ENCODE data around the gene NEUROG1. TPM values are rescaled to one million over a fixed set of nuclear protein-coding genes. Genes with fewer than 3 reads are reported as not detected.

The NEUROG1 gene
- total RNA-seq, 3 donors from 2014 or later (not counting 1 experiment from before 2014, with no cell fraction given) = not detected

DNA sequence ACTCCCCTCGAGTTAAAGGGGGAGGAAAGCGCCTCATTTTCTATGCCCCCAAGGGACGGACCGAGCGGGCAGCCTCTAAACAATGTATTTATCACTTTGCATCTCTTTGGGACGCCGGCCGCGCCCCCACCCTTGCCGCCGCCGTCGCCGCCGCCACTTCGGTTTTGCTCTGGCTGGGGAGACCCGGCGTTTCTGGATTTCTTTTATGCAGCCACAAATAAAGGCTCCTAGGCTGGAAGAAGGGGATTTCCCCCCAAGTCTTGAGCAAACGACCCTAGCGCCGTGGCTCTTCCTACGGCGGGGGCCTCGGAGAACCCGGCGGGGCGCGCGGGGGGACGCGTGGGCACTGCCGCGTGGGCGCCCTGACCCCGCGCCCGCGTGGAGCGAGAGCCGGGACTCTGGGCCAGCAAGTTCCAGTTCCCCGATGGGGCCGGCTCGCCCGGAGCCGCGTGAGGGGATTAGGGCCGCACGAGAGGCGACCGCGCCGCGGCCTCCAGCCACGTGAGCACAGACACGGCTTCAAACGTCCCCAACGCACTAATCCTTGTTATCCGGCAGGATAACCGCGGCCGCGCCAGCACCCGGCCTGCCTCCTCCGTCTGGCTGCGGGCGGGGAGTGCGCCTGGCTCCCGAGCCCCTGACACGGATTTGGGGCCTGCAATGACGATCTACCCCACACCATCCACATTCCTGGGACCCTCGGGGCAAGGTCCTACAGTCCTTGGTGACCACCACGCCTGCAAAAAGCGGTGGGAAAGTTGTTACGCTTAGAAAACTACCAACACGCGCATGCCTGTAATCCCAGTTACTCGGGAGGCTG lies 7.9 kb upstream of the NEUROG1 start:
- no peaks in the 10 kb centered on the region for H3K36me3 Mint-ChIP-seq
- peaks cover 49 to 54% of the 10 kb centered on the region in 2 donors for H3K27me3 Mint-ChIP-seq (ENCODE audit: low read depth in 2 of 2)
- DNase-seq (no peak), ATAC-seq (peak in 2 of 3 donors; percentile 44 to 50)
- Histone ChIP-seq H3K36me3 (ENCODE audit: control insufficient read depth, insufficient read depth, low read length) (no peaks in the 10 kb centered on the region), H3K27ac (ENCODE audit: low read length) (no peak overlapping the region), H3K4me3 (ENCODE audit: low read length) (peak overlapping the region; percentile 36), H3K27me3 (ENCODE audit: control insufficient read depth, insufficient read depth, low read length) (peaks cover 24% of the 10 kb centered on the region), H3K4me1 (ENCODE audit: control insufficient read depth, insufficient read depth, low read length) (peaks cover 13% of the 10 kb centered on the region), H3K9me3 (ENCODE audit: control insufficient read depth, insufficient read depth, low read length) (no peaks in the 10 kb centered on the region)
- peak overlapping the region; percentile 97 for H3K4me3 Mint-ChIP-seq
- peak overlapping the region; percentile 16 to 85 for H3K27ac Mint-ChIP-seq
- H3K4me1 Mint-ChIP-seq = peaks cover 21% of the 10 kb centered on the region in 2 donors
- H3K9me3 Mint-ChIP-seq = no peaks in the 10 kb centered on the region
- 2% methylated on average over 76 of the region's 77 CpGs for WGBS (ENCODE audit: insufficient coverage)
- intact Hi-C loops (cut with micrococcal nuclease) = no loop called here
- TF ChIP-seq, protein P1, sequence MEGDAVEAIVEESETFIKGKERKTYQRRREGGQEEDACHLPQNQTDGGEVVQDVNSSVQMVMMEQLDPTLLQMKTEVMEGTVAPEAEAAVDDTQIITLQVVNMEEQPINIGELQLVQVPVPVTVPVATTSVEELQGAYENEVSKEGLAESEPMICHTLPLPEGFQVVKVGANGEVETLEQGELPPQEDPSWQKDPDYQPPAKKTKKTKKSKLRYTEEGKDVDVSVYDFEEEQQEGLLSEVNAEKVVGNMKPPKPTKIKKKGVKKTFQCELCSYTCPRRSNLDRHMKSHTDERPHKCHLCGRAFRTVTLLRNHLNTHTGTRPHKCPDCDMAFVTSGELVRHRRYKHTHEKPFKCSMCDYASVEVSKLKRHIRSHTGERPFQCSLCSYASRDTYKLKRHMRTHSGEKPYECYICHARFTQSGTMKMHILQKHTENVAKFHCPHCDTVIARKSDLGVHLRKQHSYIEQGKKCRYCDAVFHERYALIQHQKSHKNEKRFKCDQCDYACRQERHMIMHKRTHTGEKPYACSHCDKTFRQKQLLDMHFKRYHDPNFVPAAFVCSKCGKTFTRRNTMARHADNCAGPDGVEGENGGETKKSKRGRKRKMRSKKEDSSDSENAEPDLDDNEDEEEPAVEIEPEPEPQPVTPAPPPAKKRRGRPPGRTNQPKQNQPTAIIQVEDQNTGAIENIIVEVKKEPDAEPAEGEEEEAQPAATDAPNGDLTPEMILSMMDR (IDR thresholded peaks at IDR 0.05) = no peak

DNA sequence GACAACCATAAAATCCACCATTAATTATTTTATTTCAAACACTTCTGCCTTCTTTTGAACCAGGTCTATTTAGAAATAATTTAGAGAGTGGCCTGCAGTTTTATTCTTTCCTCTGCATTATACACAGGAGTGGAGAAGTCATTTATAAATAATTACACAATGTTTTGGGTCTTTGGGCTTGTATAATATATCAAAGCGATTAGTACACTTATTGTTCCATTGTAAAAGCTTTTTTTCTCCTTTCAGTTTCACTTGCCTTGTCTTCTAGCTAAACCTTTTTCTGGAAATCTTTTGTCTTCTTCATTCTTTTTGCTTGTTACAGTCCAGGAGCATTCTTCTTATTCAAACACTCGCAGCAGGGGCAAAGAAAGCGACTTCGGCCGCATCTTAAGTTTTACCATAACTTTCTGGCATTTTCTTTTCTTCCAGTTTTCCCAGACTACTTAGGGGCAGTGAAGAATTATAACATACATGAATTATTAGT lies 7.3 kb upstream of the NEUROG1 start:
- TF ChIP-seq, protein P1 (IDR thresholded peaks at IDR 0.05) = no peak
- no peak for DNase-seq
- Mint-ChIP-seq H3K4me1 (peaks cover 21% of the 10 kb centered on the region in 2 donors), H3K36me3 (no peaks in the 10 kb centered on the region), H3K9me3 (no peaks in the 10 kb centered on the region), H3K4me3 (peak overlapping the region; percentile 76), H3K27ac (no peak overlapping the region), H3K27me3 (ENCODE audit: low read depth in 2 of 2) (peaks cover 50 to 61% of the 10 kb centered on the region in 2 donors)
- H3K27ac ChIP-seq (ENCODE audit: low read length) = no peak overlapping the region
- no peak for ATAC-seq
- 15% methylated on average over 4 of the region's 5 CpGs for WGBS (ENCODE audit: insufficient coverage)
- peak overlapping the region; percentile 17 for H3K4me3 ChIP-seq (ENCODE audit: low read length)
- intact Hi-C loops (cut with micrococcal nuclease) = no loop called here
- H3K27me3 ChIP-seq (ENCODE audit: control insufficient read depth, insufficient read depth, low read length) = peaks cover 24% of the 10 kb centered on the region
- peaks cover 13% of the 10 kb centered on the region for H3K4me1 ChIP-seq (ENCODE audit: control insufficient read depth, insufficient read depth, low read length)
- no peaks in the 10 kb centered on the region for H3K9me3 ChIP-seq (ENCODE audit: control insufficient read depth, insufficient read depth, low read length)
- no peaks in the 10 kb centered on the region for H3K36me3 ChIP-seq (ENCODE audit: control insufficient read depth, insufficient read depth, low read length)

DNA sequence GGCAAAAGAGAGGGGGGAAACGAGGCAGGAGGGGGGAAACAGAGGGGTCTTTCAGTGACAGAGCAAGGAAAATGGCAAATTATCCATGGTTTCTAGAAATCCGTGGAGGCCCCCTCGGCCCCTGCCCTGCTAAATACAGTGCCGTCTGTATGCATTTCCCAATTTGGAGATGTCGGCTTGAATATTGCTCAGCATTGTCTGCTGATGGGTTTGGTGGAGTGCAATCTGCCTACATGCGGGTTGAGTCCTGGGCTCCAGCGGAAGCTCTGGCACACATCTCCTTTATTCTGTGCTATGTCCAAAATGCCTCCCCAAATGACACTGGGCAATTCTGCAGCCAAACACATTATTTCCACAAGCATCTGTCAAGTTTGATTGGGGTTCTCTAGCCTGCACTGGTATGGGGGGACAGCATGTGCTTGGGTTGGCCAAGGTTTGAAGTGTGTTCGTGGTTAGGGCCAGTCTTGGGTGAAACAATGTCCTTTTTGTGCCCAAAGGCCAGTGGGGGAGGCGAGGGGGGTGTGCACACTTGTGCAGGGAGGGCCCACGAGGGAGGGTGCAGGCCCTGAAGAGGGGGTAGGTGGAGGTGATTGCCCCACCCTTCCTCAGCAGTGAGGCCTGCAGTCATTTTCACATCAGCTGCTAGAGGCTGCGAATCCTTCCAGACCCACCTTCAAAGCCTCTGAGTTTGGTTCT lies 6.2 kb upstream of the NEUROG1 start:
- Histone ChIP-seq H3K4me3 (ENCODE audit: low read length) (no peak overlapping the region), H3K4me1 (ENCODE audit: control insufficient read depth, insufficient read depth, low read length) (peaks cover 13% of the 10 kb centered on the region), H3K27ac (ENCODE audit: low read length) (no peak overlapping the region), H3K9me3 (ENCODE audit: control insufficient read depth, insufficient read depth, low read length) (no peaks in the 10 kb centered on the region), H3K36me3 (ENCODE audit: control insufficient read depth, insufficient read depth, low read length) (no peaks in the 10 kb centered on the region), H3K27me3 (ENCODE audit: control insufficient read depth, insufficient read depth, low read length) (peaks cover 28% of the 10 kb centered on the region)
- intact Hi-C loops (cut with micrococcal nuclease) = no loop called here
- Mint-ChIP-seq H3K27ac (no peak overlapping the region), H3K4me1 (peaks cover 21% of the 10 kb centered on the region in 2 donors), H3K27me3 (ENCODE audit: low read depth in 2 of 2) (peaks cover 56 to 65% of the 10 kb centered on the region in 2 donors), H3K36me3 (no peaks in the 10 kb centered on the region), H3K4me3 (no peak overlapping the region), H3K9me3 (no peaks in the 10 kb centered on the region)
- DNase-seq (no peak), ATAC-seq (no peak)
- WGBS (ENCODE audit: insufficient coverage) = 36% methylated on average over 11 of the region's 11 CpGs
- TF ChIP-seq, protein P1 (IDR thresholded peaks at IDR 0.05) = no peak

Data from natural killer cell (primary cell).